IPS-18c (cell line): Measurements from ENCODE around the gene NOSIP.

Source experiments
- H3K4me3 ChIP-seq: 2 replicates; pipeline ENCODE4 v1.7.0; 2013; ENCODE audit warnings: low read depth, mild to moderate bottlenecking, low read length, moderate library complexity; ENCODE audit not compliant: insufficient read depth
- H3K9me3 ChIP-seq: one replicate; pipeline ENCODE4 v1.6.1; 2013; ENCODE audit warnings: mild to moderate bottlenecking, low read length, moderate library complexity; ENCODE audit not compliant: control insufficient read depth, insufficient read depth

Gene NOSIP

DNA sequence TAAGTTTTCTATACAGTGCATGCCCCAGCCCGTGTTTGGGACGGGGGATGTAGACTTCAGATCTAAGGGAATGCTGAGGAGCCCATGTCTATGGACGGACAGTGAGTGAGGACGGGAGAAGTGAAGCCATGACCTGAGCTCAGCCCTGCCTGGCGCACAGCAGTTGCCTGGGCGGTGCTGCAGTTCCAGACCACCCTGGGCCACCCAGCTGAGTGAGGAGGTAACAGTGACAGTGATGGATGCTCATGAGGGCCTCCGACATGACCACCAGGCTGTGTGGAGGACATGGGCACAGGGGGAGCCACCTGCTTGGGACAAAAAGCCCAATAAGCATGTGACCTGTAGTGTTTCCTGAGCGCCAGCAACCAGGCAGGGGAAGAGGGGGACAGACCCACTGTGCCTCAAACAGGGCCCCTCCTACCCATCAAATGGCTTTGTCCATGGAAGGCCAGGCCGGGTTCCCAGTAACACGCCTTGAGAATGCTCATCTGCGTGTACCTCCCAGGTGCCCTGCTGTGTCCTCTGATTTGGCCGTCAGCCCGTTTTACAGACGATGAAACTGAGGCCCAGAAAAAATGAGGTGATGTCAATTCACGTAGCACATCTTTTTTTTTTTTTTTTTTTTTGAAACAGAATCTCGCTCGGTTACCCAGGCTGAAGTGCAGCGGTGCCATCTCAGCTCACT lies 22.6 kb downstream of the NOSIP start:
- Histone ChIP-seq H3K9me3 (peaks cover 3% of the 10 kb centered on the region), H3K4me3 (no peak overlapping the region)

GRCh38 chr19:49556412-49557398 lies 23.7 kb downstream of the NOSIP start:
- H3K4me3 ChIP-seq, result peak overlapping the region; percentile 47
- H3K9me3 ChIP-seq, result peaks cover 3% of the 10 kb centered on the region

- peak overlapping the region; percentile 47 for H3K4me3 ChIP-seq
- peaks cover 3% of the 10 kb centered on the region for H3K9me3 ChIP-seq
These were observed 24.6 kb downstream of the NOSIP start for GRCh38 chr19:49555600-49556411.

DNA sequence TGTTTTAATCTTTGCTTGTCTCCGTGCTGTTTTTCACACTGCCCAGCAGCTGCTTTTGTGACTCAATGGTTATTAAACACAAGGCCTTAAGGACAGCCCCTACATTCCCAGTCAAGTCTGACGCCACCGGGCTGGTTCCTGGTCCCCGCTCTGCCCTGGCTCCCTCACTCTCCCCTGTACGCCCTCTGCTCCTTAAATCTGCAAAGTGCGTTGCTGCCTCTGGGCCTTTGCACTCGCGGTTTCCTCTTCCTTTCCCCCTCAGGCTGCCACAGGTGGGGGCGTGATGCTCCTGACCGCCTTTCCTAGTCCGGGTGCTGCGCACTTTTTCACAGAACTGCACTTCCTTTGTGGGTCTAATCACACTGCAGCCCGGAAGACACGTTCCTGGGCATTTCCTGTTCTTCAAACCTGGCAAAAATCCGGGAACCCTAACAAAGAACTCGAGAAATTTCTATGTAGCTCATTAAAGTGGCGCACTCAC lies 25.6 kb downstream of the NOSIP start:
- Histone ChIP-seq H3K4me3 (no peak overlapping the region), H3K9me3 (no peaks in the 10 kb centered on the region)

- Histone ChIP-seq H3K9me3 (no peaks in the 10 kb centered on the region), H3K4me3 (no peak overlapping the region)
These were observed 26.7 kb downstream of the NOSIP start for GRCh38 chr19:49553451-49554271.

DNA sequence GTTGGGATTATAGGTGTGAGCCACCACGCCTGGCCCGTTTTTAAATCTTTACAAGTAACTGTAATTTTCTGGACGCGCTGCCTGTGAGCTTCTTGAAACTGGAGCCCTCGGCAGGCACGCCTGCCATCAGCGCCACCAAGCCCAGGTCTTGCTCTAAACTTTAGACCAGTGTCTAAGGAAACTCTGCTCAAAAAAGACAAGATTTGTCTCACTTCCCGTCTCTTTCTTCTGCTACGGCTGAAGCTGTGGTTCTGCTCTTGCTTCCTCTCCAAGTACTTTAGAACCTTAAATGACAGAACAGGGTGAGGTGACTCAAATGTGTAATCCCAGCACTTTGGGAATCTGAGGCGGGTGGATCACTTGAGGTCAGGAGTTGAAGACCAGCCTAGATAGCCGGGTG lies 27.6 kb downstream of the NOSIP start:
- H3K4me3 ChIP-seq, result no peak overlapping the region
- no peaks in the 10 kb centered on the region for H3K9me3 ChIP-seq

- Histone ChIP-seq H3K4me3 (no peak overlapping the region), H3K9me3 (no peaks in the 10 kb centered on the region)
These were observed 28.8 kb downstream of the NOSIP start for GRCh38 chr19:49551531-49551930.

DNA sequence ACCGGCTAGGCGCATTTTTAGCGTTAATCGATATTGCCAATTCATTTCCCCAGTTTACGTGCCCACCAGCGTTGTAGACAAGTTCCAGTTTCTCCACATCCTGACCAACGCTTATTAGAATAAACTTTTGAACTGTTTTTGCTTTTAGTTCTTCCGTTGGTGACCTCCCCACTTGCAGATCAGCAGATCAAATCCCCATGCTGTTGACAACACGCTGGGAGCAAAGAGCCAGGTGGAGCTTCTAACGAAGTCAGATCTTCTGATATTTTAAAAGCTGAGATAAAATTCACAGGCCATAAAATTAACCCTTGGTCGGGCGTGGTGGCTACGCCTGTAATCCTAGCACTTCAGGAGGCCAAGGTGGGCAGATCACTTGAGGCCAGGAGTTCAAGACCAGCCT lies 31.3 kb downstream of the NOSIP start:
- Histone ChIP-seq H3K4me3 (no peak overlapping the region), H3K9me3 (no peaks in the 10 kb centered on the region)

- Histone ChIP-seq H3K4me3 (no peak overlapping the region), H3K9me3 (no peaks in the 10 kb centered on the region)
These were observed 33.4 kb downstream of the NOSIP start for GRCh38 chr19:49546825-49547565.

GRCh38 chr19:49544154-49544553 lies 36.2 kb downstream of the NOSIP start:
- no peak overlapping the region for H3K4me3 ChIP-seq

DNA sequence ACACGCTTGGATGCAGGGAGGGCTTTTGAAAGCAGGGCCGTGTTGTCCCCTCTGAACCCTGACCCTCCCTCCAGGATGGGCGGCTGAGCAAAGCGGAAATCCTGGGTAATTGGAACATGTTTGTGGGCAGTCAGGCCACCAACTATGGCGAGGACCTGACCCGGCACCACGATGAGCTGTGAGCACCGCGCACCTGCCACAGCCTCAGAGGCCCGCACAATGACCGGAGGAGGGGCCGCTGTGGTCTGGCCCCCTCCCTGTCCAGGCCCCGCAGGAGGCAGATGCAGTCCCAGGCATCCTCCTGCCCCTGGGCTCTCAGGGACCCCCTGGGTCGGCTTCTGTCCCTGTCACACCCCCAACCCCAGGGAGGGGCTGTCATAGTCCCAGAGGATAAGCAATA lies 37.3 kb downstream of the NOSIP start:
- Histone ChIP-seq H3K9me3 (no peaks in the 10 kb centered on the region), H3K4me3 (no peak overlapping the region)

More at GRCh38 chr19:49544154-49544553, 36.2 kb downstream of the NOSIP start:
- H3K9me3 ChIP-seq, result no peaks in the 10 kb centered on the region

DNA sequence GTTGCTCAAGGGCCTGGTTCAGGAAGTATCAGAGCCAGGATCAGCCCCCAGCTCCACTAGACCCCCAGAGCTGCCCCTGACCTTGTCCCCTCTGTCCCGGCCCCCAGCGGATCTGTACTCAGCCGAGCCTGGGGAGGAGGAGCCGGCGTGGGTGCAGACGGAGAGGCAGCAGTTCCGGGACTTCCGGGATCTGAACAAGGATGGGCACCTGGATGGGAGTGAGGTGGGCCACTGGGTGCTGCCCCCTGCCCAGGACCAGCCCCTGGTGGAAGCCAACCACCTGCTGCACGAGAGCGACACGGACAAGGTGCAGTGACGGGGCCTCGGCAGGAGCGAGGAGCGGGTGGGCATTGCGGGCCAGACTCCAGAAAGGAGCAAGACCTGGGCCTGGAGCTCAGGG lies 37.9 kb downstream of the NOSIP start:
- H3K4me3 ChIP-seq, result no peak overlapping the region
- no peaks in the 10 kb centered on the region for H3K9me3 ChIP-seq

GRCh38 chr19:49541914-49542313 lies 38.4 kb downstream of the NOSIP start:
- Histone ChIP-seq H3K9me3 (no peaks in the 10 kb centered on the region), H3K4me3 (no peak overlapping the region)

DNA sequence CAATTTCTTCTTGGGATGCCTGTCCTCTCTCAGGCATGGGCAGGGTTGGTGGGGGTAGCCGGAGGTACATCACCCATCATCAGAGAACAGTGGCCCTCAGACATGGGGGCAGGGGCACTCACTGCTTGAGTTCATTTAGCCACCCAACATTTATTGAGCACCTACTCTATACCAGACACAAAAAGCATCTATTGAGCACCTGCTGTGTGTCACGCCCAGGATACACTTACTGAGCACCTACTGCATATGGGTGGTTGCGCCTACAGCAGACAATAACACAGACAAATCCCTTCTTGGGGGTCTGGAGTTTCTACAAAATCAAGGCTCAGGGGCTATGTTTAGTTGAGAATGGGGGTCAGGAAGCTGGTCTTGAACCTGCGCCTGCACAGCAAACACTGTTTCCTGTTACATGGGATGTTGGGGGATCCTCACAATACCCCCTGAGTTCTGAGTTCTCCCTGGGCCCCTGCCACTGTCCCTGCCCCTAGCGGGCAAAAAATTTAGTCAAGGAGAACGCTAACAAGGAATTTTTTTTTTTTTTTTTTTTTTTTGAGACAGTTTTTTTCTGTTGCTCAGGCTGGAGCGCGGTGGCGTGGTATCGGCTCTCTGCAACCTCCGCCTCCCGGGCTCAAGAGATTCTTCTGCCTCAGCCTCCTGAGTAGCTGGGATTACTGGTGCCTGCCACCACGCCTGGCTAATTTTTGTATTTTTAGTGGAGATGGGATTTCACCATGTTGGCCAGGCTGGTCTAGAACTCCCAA lies 41.0 kb downstream of the NOSIP start:
- Histone ChIP-seq H3K9me3 (no peaks in the 10 kb centered on the region), H3K4me3 (no peak overlapping the region)

DNA sequence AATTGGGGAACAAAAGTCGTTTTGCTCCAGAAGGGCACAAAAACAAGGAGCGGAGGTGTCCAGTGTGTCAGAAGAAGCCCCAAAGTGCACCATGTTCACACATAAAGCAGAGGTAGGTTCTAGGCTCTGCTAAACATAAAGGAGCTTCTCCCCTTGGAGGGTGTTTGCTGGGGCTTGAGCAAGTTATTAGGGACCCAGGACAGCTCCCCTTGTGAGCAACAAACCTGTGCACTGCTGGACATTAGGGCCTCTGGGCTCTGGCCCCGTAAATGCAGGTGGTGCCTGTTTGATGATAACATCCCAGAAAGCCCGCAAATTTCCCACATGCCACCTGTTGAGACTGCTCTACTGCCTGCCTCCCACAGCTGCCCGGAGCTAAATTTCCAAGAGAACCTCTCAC lies 41.7 kb downstream of the NOSIP start:
- no peaks in the 10 kb centered on the region for H3K9me3 ChIP-seq
- H3K4me3 ChIP-seq, result no peak overlapping the region
